ENCODE measurements around the gene CLDN6.

GRCh38 chr16:3019594-3020246 lies 1.7 kb upstream of the CLDN6 start:
- no peak for TF ChIP-seq CTCF (IDR thresholded peaks at IDR 0.05; ENCODE audit: low read depth, low read length, poor library complexity, severe bottlenecking)
- TF ChIP-seq EZH2phosphoT487 (IDR thresholded peaks at IDR 0.05; ENCODE audit: borderline replicate concordance, low read length) = no peak
